Endodermal cell (in vitro differentiated cells): ENCODE data around the gene TPM4. TPM values are rescaled to one million over a fixed set of nuclear protein-coding genes. Genes with fewer than 3 reads are reported as not detected.
"Not testable (repeated sequence)": the region's sequence is repeated elsewhere in the genome, so short reads cannot be mapped to it uniquely, and the experiment has no call there.

Source experiments
- DNase-seq: peaks from one replicate; pipeline ENCODE4 v3.0.0-alpha.2; 2017
- H3K27ac ChIP-seq: 2 replicates; pipeline ENCODE4 v1.5.1; 2013; ENCODE audit warnings: mild to moderate bottlenecking, low read depth, low read length, moderate library complexity
- H3K27me3 ChIP-seq: 2 replicates; pipeline ENCODE4 v1.6.1; 2013; ENCODE audit warnings: mild to moderate bottlenecking, low read length, moderate library complexity; ENCODE audit not compliant: insufficient read depth, control insufficient read depth, poor library complexity, severe bottlenecking
- H3K36me3 ChIP-seq: 2 replicates; pipeline ENCODE4 v1.7.0; 2013; ENCODE audit warnings: mild to moderate bottlenecking, low read length, moderate library complexity; ENCODE audit not compliant: control insufficient read depth, insufficient read depth
- H3K4me1 ChIP-seq: one replicate; pipeline ENCODE4 v1.7.0; 2013; ENCODE audit warnings: low read length; ENCODE audit not compliant: control insufficient read depth, insufficient read depth
- H3K4me3 ChIP-seq: 2 replicates; pipeline ENCODE4 v1.5.1; 2013; ENCODE audit warnings: mild to moderate bottlenecking, low read length, moderate library complexity
- H3K9ac ChIP-seq: 2 replicates; pipeline ENCODE4 v1.6.1; 2013; ENCODE audit warnings: mild to moderate bottlenecking, low read length, moderate library complexity; ENCODE audit not compliant: poor library complexity, severe bottlenecking; ENCODE audit errors: extremely low read depth
- H3K9me3 ChIP-seq: 2 replicates; pipeline ENCODE4 v1.6.1; 2013; ENCODE audit warnings: mild to moderate bottlenecking, low read length, moderate library complexity; ENCODE audit not compliant: control insufficient read depth
- H3K27ac Mint-ChIP-seq: 2 replicates; pipeline ENCODE4 v1.8.0; 2020; ENCODE audit warnings: mixed read lengths
- H3K27me3 Mint-ChIP-seq: 2 replicates; pipeline ENCODE4 v1.8.0; 2021; ENCODE audit warnings: mild to moderate bottlenecking, mixed read lengths; ENCODE audit not compliant: insufficient read depth
- H3K36me3 Mint-ChIP-seq: 2 replicates; pipeline ENCODE4 v1.8.0; 2020; ENCODE audit warnings: low read depth, mixed read lengths
- H3K4me1 Mint-ChIP-seq: 2 replicates; pipeline ENCODE4 v1.8.0; 2020; ENCODE audit warnings: mixed read lengths
- H3K4me3 Mint-ChIP-seq: 2 replicates; pipeline ENCODE4 v1.8.0; 2020; ENCODE audit warnings: mild to moderate bottlenecking, moderate library complexity, mixed read lengths
- H3K9me3 Mint-ChIP-seq: 2 replicates; pipeline ENCODE4 v1.8.0; 2020; ENCODE audit warnings: mild to moderate bottlenecking, mixed read lengths
- CTCF ChIP-seq: fragments of 200-600 bp; sonication (generic); conservative IDR thresholded peaks from 2 replicates; pipeline ENCODE4 v1.5.0; 2021; ENCODE audit warnings: antibody characterized with exemption, mild to moderate bottlenecking
- WGBS, 2 experiments: methylation state at CpG; one replicate each; pipeline versions ENCODE4 v1.1.5 to v1.1.7; 2013; ENCODE audit warnings: missing lambda C conversion rate in 2 of 2, mixed read lengths in 1 of 2; ENCODE audit not compliant: insufficient coverage in 1 of 2, insufficient read length in 1 of 2; 5-methylcytosine and 5-hydroxymethylcytosine counted together
- total RNA-seq, 2 donors: library from RNA; stranded (reverse); fragmentation: NEBNext Ultra II Directional in 1 of 2; extraction: Animal tissue kit (Norgen Biotek cat#: 25700) in 1 of 2; gene quantifications; 2 replicates in 1 of 2; 3 replicates in 1 of 2; pipeline ENCODE4 v1.2.1, GENCODE V29; 2021

TPM4 gene
- total RNA-seq, 2 donors from 2014 or later = 387 to 437 TPM

GRCh38 chr19:16116067-16116466 is 39.8 kb downstream of the TPM4 start:
- Histone ChIP-seq H3K9me3 (no peaks in the 10 kb centered on the region), H3K36me3 (peaks cover 40% of the 10 kb centered on the region), H3K27me3 (no peaks in the 10 kb centered on the region), H3K9ac (no peak overlapping the region), H3K4me1 (peaks cover 4% of the 10 kb centered on the region), H3K4me3 (no peak overlapping the region), H3K27ac (no peak overlapping the region)
- H3K9me3 Mint-ChIP-seq = no peaks in the 10 kb centered on the region
- peaks cover 31% of the 10 kb centered on the region for H3K36me3 Mint-ChIP-seq
- no peak overlapping the region for H3K27ac Mint-ChIP-seq
- H3K4me1 Mint-ChIP-seq = peaks cover 5% of the 10 kb centered on the region
- DNase-seq = no peak
- H3K27me3 Mint-ChIP-seq = no peaks in the 10 kb centered on the region
- no peak for TF ChIP-seq CTCF
- H3K4me3 Mint-ChIP-seq = no peak overlapping the region
- WGBS, 2 experiments = 88 to 91% methylated on average over 3 to 4 of the region's 4 CpGs

GRCh38 chr19:16117594-16118033 is 41.3 kb downstream of the TPM4 start:
- no peaks in the 10 kb centered on the region for H3K27me3 Mint-ChIP-seq
- Histone ChIP-seq H3K36me3 (peaks cover 55% of the 10 kb centered on the region), H3K27ac (no peak overlapping the region), H3K4me1 (peaks cover under 1% of the 10 kb centered on the region), H3K9me3 (no peaks in the 10 kb centered on the region), H3K27me3 (no peaks in the 10 kb centered on the region), H3K4me3 (no peak overlapping the region), H3K9ac (no peak overlapping the region)
- WGBS, 2 experiments = 85 to 92% methylated on average over 6 to 11 of the region's 11 CpGs
- H3K9me3 Mint-ChIP-seq = no peaks in the 10 kb centered on the region
- H3K27ac Mint-ChIP-seq = peak overlapping the region; percentile 48
- peaks cover 2% of the 10 kb centered on the region for H3K4me1 Mint-ChIP-seq
- H3K4me3 Mint-ChIP-seq = no peak overlapping the region
- peaks cover 41% of the 10 kb centered on the region for H3K36me3 Mint-ChIP-seq
- DNase-seq = peak; percentile 72
- TF ChIP-seq CTCF = peak; percentile 48

GRCh38 chr19:16118489-16119033 is 42.3 kb downstream of the TPM4 start:
- no peak for DNase-seq
- no peaks in the 10 kb centered on the region for H3K4me1 ChIP-seq
- H3K27me3 ChIP-seq = no peaks in the 10 kb centered on the region
- no peak overlapping the region for H3K4me3 ChIP-seq
- H3K9me3 ChIP-seq = no peaks in the 10 kb centered on the region
- H3K36me3 Mint-ChIP-seq = peaks cover 46% of the 10 kb centered on the region
- no peaks in the 10 kb centered on the region for H3K9me3 Mint-ChIP-seq
- 93 to 98% methylated on average over 6 to 12 of the region's 12 CpGs for WGBS, 2 experiments
- H3K36me3 ChIP-seq = peaks cover 62% of the 10 kb centered on the region
- H3K9ac ChIP-seq = no peak overlapping the region
- no peaks in the 10 kb centered on the region for H3K4me1 Mint-ChIP-seq
- no peaks in the 10 kb centered on the region for H3K27me3 Mint-ChIP-seq
- no peak for TF ChIP-seq CTCF
- H3K27ac Mint-ChIP-seq = no peak overlapping the region
- H3K27ac ChIP-seq = no peak overlapping the region
- H3K4me3 Mint-ChIP-seq = no peak overlapping the region

- H3K27me3 ChIP-seq, H3K9ac ChIP-seq, H3K27ac Mint-ChIP-seq, H3K27me3 Mint-ChIP-seq, H3K4me1 ChIP-seq, H3K9me3 ChIP-seq, H3K4me1 Mint-ChIP-seq, H3K4me3 ChIP-seq, H3K9me3 Mint-ChIP-seq, H3K4me3 Mint-ChIP-seq, H3K27ac ChIP-seq, DNase-seq: not testable (repeated sequence)
- WGBS, 2 experiments = 93 to 97% methylated on average over 19 of the region's 19 CpGs
- H3K36me3 ChIP-seq = peaks cover 62% of the 10 kb centered on the region
- peaks cover 44% of the 10 kb centered on the region for H3K36me3 Mint-ChIP-seq
Measured at GRCh38 chr19:16119075-16119857, 43.0 kb downstream of the TPM4 start.
